HepG2 (cell line): Measurements from ENCODE around the gene FBXO33. TPM values are rescaled to one million over a fixed set of nuclear protein-coding genes. Genes with fewer than 3 reads are reported as not detected.

Experiments
- ELF4 ChIP-seq: sonication (generic); formaldehyde crosslinking; IDR thresholded peaks from 2 replicates; pipeline ENCODE4 v1.5.0; 2020; ENCODE audit warnings: missing genetic modification reagents, mild to moderate bottlenecking, moderate library complexity, borderline replicate concordance
- ETS1 ChIP-seq: sonication (generic); formaldehyde crosslinking; IDR thresholded peaks from 2 replicates; pipeline ENCODE4 v1.4.0; 2020; ENCODE audit warnings: missing genetic modification reagents
- HHEX ChIP-seq: IDR thresholded peaks from 2 replicates; pipeline ENCODE4 v1.6.1; 2016; ENCODE audit warnings: control low read depth
- NONO ChIP-seq, 2 experiments: fragments of 450-650 bp in 1 of 2; sonication (generic) in 1 of 2; formaldehyde crosslinking in 1 of 2; IDR thresholded peaks in 1 of 2; conservative IDR thresholded peaks in 1 of 2; 2 replicates each; pipeline versions ENCODE4 v1.6.1 to v1.8.0; 2017 to 2022; ENCODE audit warnings: mild to moderate bottlenecking in 1 of 2, missing genetic modification reagents in 1 of 2, moderate library complexity in 1 of 2
- RAD21 ChIP-seq: fragments of 450-650 bp; formaldehyde crosslinking; IDR thresholded peaks from 2 replicates; pipeline ENCODE4 v1.5.0; 2020; ENCODE audit warnings: mild to moderate bottlenecking
- RBM39 ChIP-seq: fragments of 200-400 bp; formaldehyde crosslinking; IDR thresholded peaks from one replicate; pipeline ENCODE4 v1.6.1; 2018; ENCODE audit warnings: antibody characterized with exemption, mild to moderate bottlenecking, low read depth, low read length; ENCODE audit not compliant: poor library complexity, severe bottlenecking
- SIN3B ChIP-seq: fragments of 150-350 bp; IDR thresholded peaks from 2 replicates; pipeline ENCODE4 v1.6.1; 2014; ENCODE audit warnings: low read length
- ZHX2 ChIP-seq, 2 experiments: sonication (generic) in 1 of 2; formaldehyde crosslinking in 1 of 2; IDR thresholded peaks; 2 replicates each; pipeline versions ENCODE4 v1.6.1 to v1.9.0; 2014 to 2022; ENCODE audit warnings: antibody characterized with exemption in 1 of 2, borderline replicate concordance in 1 of 2, inconsistent platforms in 1 of 2, low read depth in 1 of 2, missing genetic modification reagents in 1 of 2
- ZNF256 ChIP-seq: sonication (generic); formaldehyde crosslinking; conservative IDR thresholded peaks from 2 replicates; pipeline ENCODE4 v1.4.0; 2020; ENCODE audit warnings: missing genetic modification reagents
- ZNF430 ChIP-seq: sonication (generic); formaldehyde crosslinking; IDR thresholded peaks from 2 replicates; pipeline ENCODE4 v1.9.0; 2021; ENCODE audit warnings: mild to moderate bottlenecking, missing genetic modification reagents
- ZNF646 ChIP-seq: sonication (generic); formaldehyde crosslinking; IDR thresholded peaks from 2 replicates; pipeline ENCODE4 v1.9.0; 2021; ENCODE audit warnings: mild to moderate bottlenecking, missing genetic modification reagents
- ZNF780A ChIP-seq: sonication (generic); formaldehyde crosslinking; IDR thresholded peaks from 2 replicates; pipeline ENCODE4 v1.8.0; 2022; ENCODE audit warnings: mild to moderate bottlenecking, missing genetic modification reagents, moderate library complexity
- polyA plus RNA-seq, 8 experiments: library from polyadenylated mRNA; depleted of rRNA in 3 of 8; stranded (reverse) in 7 of 8; unstranded in 1 of 8; fragments of >200 nt; fragmentation: Illumina TruSeq in 4 of 8; extraction: Trizol in 4 of 8; gene quantifications; 2 replicates each; pipeline versions ENCODE4 v1.2.1 to v1.2.3, GENCODE V29; 2011 to 2016; ENCODE audit warnings: low read depth in 4 of 8, missing spikeins in 1 of 8, mixed read lengths in 1 of 8; ENCODE audit not compliant: insufficient read depth in 1 of 8
- total RNA-seq, 5 experiments: library from RNA; depleted of rRNA; stranded (reverse); fragments of >200 nt; fragmentation: Illumina TruSeq; extraction: Trizol; gene quantifications; 2 replicates each; pipeline ENCODE4 v1.2.3, GENCODE V29; 2016; ENCODE audit warnings: low read depth in 1 of 5

FBXO33 gene
- total and polyA plus RNA-seq, 2 of the 13 experiments (the other 11 are each of a cell fraction or from before 2014, with no cell fraction given), result 15.5 to 16.9 TPM

GRCh38 chr14:39432179-39432618, at the start of gene FBXO33 (continued):
- TF ChIP-seq NONO (IDR thresholded peaks at IDR 0.05) (peak; percentile 100; the same call in 1 of the 2 replicates), NONO (CRISPR knock-in tag; conservative IDR thresholded peaks at IDR 0.05) (peak; percentile 83), SIN3B (peak; percentile 64), ZHX2 (IDR thresholded peaks at IDR 0.05; ENCODE audit: low read depth) (peak; percentile 63), ZHX2 (CRISPR knock-in tag; IDR thresholded peaks at IDR 0.05; ENCODE audit: borderline replicate concordance) (no peak), ELF4 (CRISPR knock-in tag) (peak; percentile 23; the same call in 1 of the 2 replicates), RAD21 (CRISPR knock-in tag) (peak; percentile 27; the same call in 1 of the 2 replicates), ZNF256 (0 out of 2 replicates have a peak, but pooled peaks have one; percentile 53), HHEX (CRISPR knock-in tag) (no peak; the same call in 1 of the 2 replicates), RBM39 (no peak), ZNF646 (peak; percentile 67; the same call in 1 of the 2 replicates), ZNF430 (CRISPR knock-in tag) (no peak), ETS1 (CRISPR knock-in tag) (0 out of 2 replicates have a peak, but pooled peaks have one; percentile 43), ZNF780A (peak; percentile 93; the same call in 1 of the 2 replicates)
